HepG2 (cell line): ENCODE results near the gene CSF3R. TPM values are rescaled to one million over a fixed set of nuclear protein-coding genes. Genes with fewer than 3 reads are reported as not detected.

ENCODE experiments used
- ATF1 ChIP-seq: IDR thresholded peaks from 2 replicates; pipeline ENCODE4 v1.6.1; 2016; ENCODE audit warnings: mild to moderate bottlenecking, control low read depth
- ATRX ChIP-seq: sonication (generic); formaldehyde crosslinking; IDR thresholded peaks from 2 replicates; pipeline ENCODE4 v1.4.0; 2020; ENCODE audit warnings: missing genetic modification reagents, borderline replicate concordance
- BRD4 ChIP-seq: sonication (generic); formaldehyde crosslinking; IDR thresholded peaks from 2 replicates; pipeline ENCODE4 v1.4.0; 2020; ENCODE audit warnings: missing genetic modification reagents
- GMEB1 ChIP-seq: sonication (generic); formaldehyde crosslinking; IDR thresholded peaks from 2 replicates; pipeline ENCODE4 v1.5.1; 2020; ENCODE audit warnings: missing genetic modification reagents, mild to moderate bottlenecking, borderline replicate concordance
- HNRNPH1 ChIP-seq: fragments of 200-400 bp; formaldehyde crosslinking; optimal IDR thresholded peaks from 2 replicates; pipeline ENCODE3; 2017; ENCODE audit warnings: mild to moderate bottlenecking, low read depth, low read length
- MLXIP ChIP-seq: sonication (generic); formaldehyde crosslinking; IDR thresholded peaks from 2 replicates; pipeline ENCODE4 v1.9.0; 2021; ENCODE audit warnings: missing genetic modification reagents, borderline replicate concordance
- MXI1 ChIP-seq: IDR thresholded peaks from 3 replicates; pipeline ENCODE4 v1.6.1; 2012; ENCODE audit warnings: low read depth, low read length, inconsistent platforms, borderline replicate concordance
- PHB2 ChIP-seq: fragments of 450-650 bp; IDR thresholded peaks from 2 replicates; pipeline ENCODE4 v1.6.1; 2018; ENCODE audit not compliant: partially characterized antibody
- REXO4 ChIP-seq: sonication (generic); formaldehyde crosslinking; IDR thresholded peaks from 2 replicates; pipeline ENCODE4 v1.8.0; 2022; ENCODE audit warnings: missing genetic modification reagents, mild to moderate bottlenecking, borderline replicate concordance
- TBP ChIP-seq: sonication (generic); formaldehyde crosslinking; IDR thresholded peaks from 2 replicates; pipeline ENCODE4 v1.5.0; 2020; ENCODE audit warnings: missing genetic modification reagents
- TEAD3 ChIP-seq: optimal IDR thresholded peaks from 2 replicates; pipeline ENCODE3; 2016; ENCODE audit warnings: borderline replicate concordance
- UBTF ChIP-seq: sonication (generic); formaldehyde crosslinking; IDR thresholded peaks from 2 replicates; pipeline ENCODE4 v1.4.0; 2020; ENCODE audit warnings: mild to moderate bottlenecking, missing genetic modification reagents
- ZBTB38 ChIP-seq: sonication (generic); formaldehyde crosslinking; IDR thresholded peaks from 2 replicates; pipeline ENCODE4 v1.5.1; 2020; ENCODE audit warnings: mild to moderate bottlenecking, missing genetic modification reagents
- ZBTB49 ChIP-seq: sonication (generic); formaldehyde crosslinking; IDR thresholded peaks from 2 replicates; pipeline ENCODE4 v1.4.0; 2020; ENCODE audit warnings: missing genetic modification reagents, borderline replicate concordance
- ZBTB7B ChIP-seq: sonication (generic); formaldehyde crosslinking; IDR thresholded peaks from 2 replicates; pipeline ENCODE4 v1.4.0; 2020; ENCODE audit warnings: missing genetic modification reagents
- ZKSCAN1 ChIP-seq: fragments of 150-350 bp; IDR thresholded peaks from 2 replicates; pipeline ENCODE4 v1.6.1; 2014; ENCODE audit warnings: low read length
- ZNF513 ChIP-seq: sonication (generic); formaldehyde crosslinking; conservative IDR thresholded peaks from 2 replicates; pipeline ENCODE4 v1.5.0; 2020; ENCODE audit warnings: missing genetic modification reagents
- ZNF607 ChIP-seq: sonication (generic); formaldehyde crosslinking; IDR thresholded peaks from 2 replicates; pipeline ENCODE4 v1.5.1; 2020; ENCODE audit warnings: missing genetic modification reagents, mild to moderate bottlenecking, borderline replicate concordance
- polyA plus RNA-seq, 8 experiments: library from polyadenylated mRNA; depleted of rRNA in 3 of 8; stranded (reverse) in 7 of 8; unstranded in 1 of 8; fragments of >200 nt; fragmentation: Illumina TruSeq in 4 of 8; extraction: Trizol in 4 of 8; gene quantifications; 2 replicates each; pipeline versions ENCODE4 v1.2.1 to v1.2.3, GENCODE V29; 2011 to 2016; ENCODE audit warnings: low read depth in 4 of 8, missing spikeins in 1 of 8, mixed read lengths in 1 of 8; ENCODE audit not compliant: insufficient read depth in 1 of 8
- total RNA-seq, 5 experiments: library from RNA; depleted of rRNA; stranded (reverse); fragments of >200 nt; fragmentation: Illumina TruSeq; extraction: Trizol; gene quantifications; 2 replicates each; pipeline ENCODE4 v1.2.3, GENCODE V29; 2016; ENCODE audit warnings: low read depth in 1 of 5

The CSF3R gene
- total and polyA plus RNA-seq, 2 of the 13 experiments (the other 11 are each of a cell fraction or from before 2014, with no cell fraction given), result 11.9 to 28.8 TPM

GRCh38 chr1:36482724-36483388 is at the start of gene CSF3R (continued):
- TF ChIP-seq ATRX (CRISPR knock-in tag) (no peak), GMEB1 (no peak), ZKSCAN1 (no peak), ATF1 (no peak), ZNF513 (CRISPR knock-in tag) (no peak), REXO4 (CRISPR knock-in tag) (no peak), ZBTB38 (CRISPR knock-in tag) (no peak), ZBTB7B (CRISPR knock-in tag) (peak; percentile 70), PHB2 (no peak), HNRNPH1 (no peak), MLXIP (CRISPR knock-in tag) (no peak), TEAD3 (CRISPR knock-in tag) (no peak), MXI1 (no peak), TBP (CRISPR knock-in tag) (no peak), UBTF (peak; percentile 33; the same call in 1 of the 2 replicates), BRD4 (CRISPR knock-in tag) (no peak), ZNF607 (CRISPR knock-in tag) (peak; percentile 66; the same call in 1 of the 2 replicates), ZBTB49 (CRISPR knock-in tag) (no peak)
